Right ventricle myocardium superior (tissue), 1 donor: ENCODE data around the gene CTNND2. TPM values are rescaled to one million over a fixed set of nuclear protein-coding genes. Genes with fewer than 3 reads are reported as not detected.
"Not testable (repeated sequence)": the region's sequence is repeated elsewhere in the genome, so short reads cannot be mapped to it uniquely, and the experiment has no call there.

Source experiments
- ATAC-seq: fragments of 200-7000 bp; cut with Tn5 transposase; one replicate; pipeline ENCODE4 v1.9.1; 2020; ENCODE audit warnings: mild to moderate bottlenecking; ENCODE audit not compliant: poor library complexity
- DNase-seq: peaks from one replicate; pipeline ENCODE4 v3.0.0-alpha.2; 2020
- intact Hi-C: fragments of 100-400 bp; cut with DNase I; formaldehyde crosslinking; loops from one replicate; pipeline ENCODE4 v1.11.2; 2022
- total RNA-seq: library from RNA; stranded (reverse); fragmentation: NEBNext Ultra II Directional; extraction: Animal tissue kit (Norgen Biotek cat#: 25700); gene quantifications from one replicate; pipeline ENCODE4 v1.2.1, GENCODE V29; 2021
- donor health status: DM: no; HTN: yes; CAD: no; lungs with severe emphysema.

CTNND2 gene
- total RNA-seq, 1 donor from 2014 or later, result 1.7 TPM

- no peak for ATAC-seq
- intact Hi-C loops, result no loop called here
- no peak for DNase-seq
These were observed 25.4 kb downstream of the CTNND2 start for GRCh38 chr5:11878814-11879213.

DNA sequence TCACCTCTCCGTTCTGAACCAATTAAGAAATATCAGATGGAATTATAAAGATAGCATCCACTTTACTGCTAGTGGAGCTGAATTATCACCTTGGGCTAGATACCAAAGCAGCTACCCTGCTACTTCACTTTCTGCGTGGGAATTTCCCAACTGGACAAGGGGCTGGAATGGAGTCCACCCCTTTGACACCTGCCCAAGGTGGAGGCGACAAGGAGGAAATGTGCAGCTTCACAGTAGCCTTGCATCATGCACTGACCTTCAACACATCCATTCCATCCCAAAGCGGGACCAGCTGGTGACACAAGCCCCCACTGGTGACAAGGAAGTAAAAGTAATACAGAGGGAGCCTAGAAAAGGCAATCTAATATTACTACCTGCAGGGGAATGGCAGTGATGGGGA, 30.7 kb downstream of the CTNND2 start:
- ATAC-seq (no peak), DNase-seq (no peak)
- intact Hi-C loops, result no loop called here

DNA sequence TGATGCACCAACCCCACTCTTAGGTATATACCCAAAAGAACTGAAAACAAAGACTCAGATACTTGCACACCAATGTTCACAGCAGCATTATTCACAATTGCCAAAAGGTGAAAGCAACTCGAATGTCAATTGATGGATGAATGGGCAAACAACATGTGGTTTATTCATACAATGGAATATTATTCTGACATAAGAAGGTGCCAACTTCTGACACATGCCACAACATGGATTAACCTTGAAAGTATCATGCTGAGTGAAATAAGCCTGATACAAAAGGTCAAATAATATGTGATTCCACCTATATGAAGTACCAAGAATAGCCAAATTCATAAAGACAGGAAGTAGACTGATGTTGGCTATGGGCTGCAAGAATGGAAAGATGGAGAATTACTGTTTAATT, 35.0 kb downstream of the CTNND2 start:
- intact Hi-C loops, result no loop called here
- no peak for DNase-seq
- ATAC-seq, result no peak

DNA sequence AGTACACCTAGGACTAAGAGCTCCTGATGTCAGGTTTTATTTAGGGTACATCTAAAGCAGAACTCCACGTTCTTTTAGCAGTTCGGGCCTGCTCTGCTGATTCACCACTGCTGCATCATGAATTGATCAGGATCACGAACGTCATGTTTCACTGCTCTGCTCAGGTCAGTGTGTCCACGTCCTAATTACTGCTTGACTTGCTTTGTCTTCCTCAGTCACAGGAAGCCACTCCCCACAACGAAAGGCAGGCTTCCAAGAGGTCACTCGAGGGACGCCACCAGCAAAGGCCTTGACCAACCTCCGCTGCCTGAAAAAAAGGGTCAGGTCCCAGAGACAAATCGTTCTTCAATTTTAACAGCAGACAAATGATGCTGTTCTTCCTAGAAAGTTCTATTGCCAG, 40.3 kb downstream of the CTNND2 start:
- intact Hi-C loops, result no loop called here
- DNase-seq, result no peak
- ATAC-seq, result no peak

- DNase-seq (no peak), ATAC-seq (no peak)
- intact Hi-C loops, result no loop called here
These were observed 46.9 kb downstream of the CTNND2 start for GRCh38 chr5:11857391-11857790.

GRCh38 chr5:11854936-11855335, 49.3 kb downstream of the CTNND2 start:
- ATAC-seq, result no peak
- intact Hi-C loops, result no loop called here
- no peak for DNase-seq

- intact Hi-C loops, result no loop called here
- DNase-seq (no peak), ATAC-seq (no peak)
These were observed 50.5 kb downstream of the CTNND2 start for GRCh38 chr5:11853796-11854195.

GRCh38 chr5:11853140-11853539, 51.1 kb downstream of the CTNND2 start:
- DNase-seq (no peak), ATAC-seq (no peak)
- intact Hi-C loops, result no loop called here

- intact Hi-C loops, result no loop called here
- no peak for ATAC-seq
- DNase-seq, result no peak
These were observed 51.5 kb downstream of the CTNND2 start for GRCh38 chr5:11852717-11853087.

DNA sequence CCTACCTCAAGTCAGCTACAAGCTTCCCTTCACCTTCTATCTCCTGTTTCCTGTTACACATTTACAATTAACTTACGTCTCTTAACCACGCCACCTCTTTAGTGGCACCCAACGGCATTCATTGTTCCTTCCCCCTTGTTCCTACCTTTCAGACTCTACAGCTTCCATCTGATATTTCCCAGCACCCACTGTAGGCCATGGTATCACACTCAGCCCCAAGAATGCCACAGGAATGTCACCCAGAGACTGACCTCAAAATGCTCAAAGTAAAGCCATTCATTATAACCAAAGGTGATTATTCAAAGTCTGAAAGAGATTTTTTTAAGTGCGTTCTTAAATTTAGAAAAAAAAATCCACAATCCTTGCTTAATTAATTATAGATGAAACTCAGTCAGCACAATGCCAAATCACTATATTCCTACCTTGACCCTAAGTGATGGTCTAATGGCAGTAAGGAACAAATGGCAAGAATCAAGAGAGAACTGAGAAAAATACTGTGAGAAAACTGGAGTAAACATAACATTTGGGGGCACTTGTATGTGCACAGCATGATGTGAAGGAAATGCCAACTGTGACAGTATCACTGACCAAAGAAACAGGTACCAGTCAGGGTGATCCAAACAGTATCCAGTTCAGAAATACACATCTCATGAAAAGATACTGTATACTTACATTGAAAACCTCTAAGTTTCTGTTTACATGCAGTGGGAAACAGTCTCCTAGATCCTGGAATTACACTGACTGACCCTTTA, 52.1 kb downstream of the CTNND2 start:
- no peak for DNase-seq
- ATAC-seq, result no peak
- intact Hi-C loops, result no loop called here

GRCh38 chr5:11851416-11851815, 52.8 kb downstream of the CTNND2 start:
- intact Hi-C loops, result no loop called here
- DNase-seq, result no peak
- no peak for ATAC-seq

DNA sequence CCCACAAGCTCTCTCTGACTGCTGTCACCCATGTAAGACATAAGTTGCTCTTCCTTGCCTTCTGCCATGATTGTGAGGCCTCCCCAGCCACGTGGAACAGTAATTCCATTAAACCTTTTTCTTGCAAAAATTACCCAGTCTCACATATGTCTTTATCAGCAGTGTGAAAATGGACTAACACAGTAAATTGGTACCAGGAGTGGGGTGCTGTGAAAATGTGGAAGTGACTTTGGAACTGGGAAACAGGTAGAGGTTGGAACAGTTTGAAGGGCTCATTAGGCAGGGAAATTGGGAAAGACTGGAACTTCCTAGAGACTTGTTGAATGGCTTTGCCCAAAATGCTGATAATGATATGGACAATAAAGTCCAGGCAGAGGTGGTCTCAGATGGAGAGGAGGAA, 75.7 kb downstream of the CTNND2 start:
- DNase-seq, intact Hi-C loops, ATAC-seq: not testable (repeated sequence)

DNA sequence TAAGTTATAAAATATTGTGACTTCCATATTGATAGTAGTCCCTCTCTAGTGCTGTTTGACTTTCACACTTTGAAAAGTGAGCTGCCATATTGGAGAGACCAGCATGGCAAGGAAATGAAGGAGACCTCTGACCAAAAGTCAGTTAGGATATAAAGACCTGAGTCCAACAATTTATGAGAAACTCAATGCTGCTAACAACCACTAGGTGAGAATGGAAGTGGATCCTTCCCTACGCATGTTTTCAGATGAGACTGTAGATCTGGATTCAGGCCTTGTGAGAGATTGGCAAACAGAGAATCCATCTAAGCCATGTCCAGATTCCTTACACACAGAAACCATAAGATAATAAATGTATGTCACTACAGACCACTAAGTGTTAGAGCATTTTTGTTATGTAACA, 81.6 kb downstream of the CTNND2 start:
- DNase-seq (no peak), ATAC-seq (no peak)
- intact Hi-C loops, result no loop called here

- ATAC-seq (no peak), DNase-seq (no peak)
- intact Hi-C loops, result no loop called here
These were observed 88.3 kb downstream of the CTNND2 start for GRCh38 chr5:11815916-11816315.

- no peak for DNase-seq
- no peak for ATAC-seq
- intact Hi-C loops, result no loop called here
These were observed 88.8 kb downstream of the CTNND2 start for GRCh38 chr5:11815481-11815880.

DNA sequence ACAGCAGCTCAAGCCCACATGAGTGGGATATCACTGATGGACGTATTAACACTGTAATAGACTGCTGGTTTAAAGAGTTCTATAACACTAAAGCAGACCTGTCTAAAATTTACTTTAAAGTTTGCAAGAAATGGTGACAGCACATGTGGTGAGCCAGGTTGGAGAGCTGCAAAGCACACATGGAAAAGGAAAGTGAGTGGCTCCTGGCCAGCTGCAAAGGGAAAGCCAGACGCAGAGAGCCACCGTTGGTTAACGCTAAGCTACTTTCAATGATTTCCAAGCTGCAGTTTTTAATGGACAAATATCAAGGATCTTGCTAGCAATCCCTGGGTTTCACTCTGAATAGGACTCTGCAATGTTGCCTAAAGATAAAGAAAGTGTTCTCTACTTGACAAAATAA, 89.9 kb downstream of the CTNND2 start:
- no peak for DNase-seq
- no peak for ATAC-seq
- intact Hi-C loops, result no loop called here

- no peak for ATAC-seq
- no peak for DNase-seq
These were observed 94.8 kb downstream of the CTNND2 start for GRCh38 chr5:11809407-11809806.

DNA sequence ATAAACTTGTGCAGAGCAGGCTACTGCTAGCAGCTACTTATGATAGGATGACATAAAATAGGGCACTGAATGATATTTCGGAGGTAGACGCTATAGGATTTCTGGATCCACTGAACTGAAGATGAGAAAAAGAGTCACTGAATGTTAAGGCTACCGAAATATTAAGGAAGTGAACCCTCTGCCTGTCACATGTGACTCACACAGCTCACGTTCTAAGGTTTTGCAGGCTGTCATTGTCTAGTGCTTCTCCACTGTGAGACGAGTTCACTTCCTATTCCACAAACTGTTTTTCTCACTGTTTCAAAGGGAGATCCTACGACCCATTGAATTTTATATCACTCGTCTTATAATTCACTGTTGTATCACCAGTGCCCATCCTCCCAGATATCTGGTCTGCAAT, 100.8 kb downstream of the CTNND2 start:
- no peak for ATAC-seq

More at GRCh38 chr5:11809407-11809806, 94.8 kb downstream of the CTNND2 start:
- intact Hi-C loops, result no loop called here

GRCh38 chr5:11801061-11801460, 103.2 kb downstream of the CTNND2 start:
- intact Hi-C loops, result no loop called here
- ATAC-seq, result no peak

More for the DNA sequence above, 100.8 kb downstream of the CTNND2 start:
- intact Hi-C loops, result no loop called here
- no peak for DNase-seq

DNA sequence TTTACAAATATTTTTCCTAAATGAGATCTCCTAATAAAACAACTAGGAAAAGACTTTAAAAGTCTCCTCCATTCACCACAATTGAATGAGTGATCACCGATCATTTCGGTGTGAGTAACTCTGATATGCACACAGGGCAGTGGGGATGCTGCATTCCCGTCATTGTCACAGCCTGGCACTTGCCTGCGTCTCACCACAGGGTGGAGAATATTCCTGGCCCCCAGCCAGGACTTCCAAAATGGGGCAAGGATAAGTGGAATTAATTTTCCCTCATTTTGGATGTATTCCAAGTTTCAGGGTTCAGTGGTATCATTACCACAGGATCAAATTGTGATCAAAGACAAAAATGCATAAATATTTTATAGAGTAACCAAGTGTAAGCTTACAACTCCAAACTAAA, 107.1 kb downstream of the CTNND2 start:
- intact Hi-C loops, result no loop called here
- DNase-seq (no peak), ATAC-seq (no peak)

More at GRCh38 chr5:11801061-11801460, 103.2 kb downstream of the CTNND2 start:
- DNase-seq, result no peak

DNA sequence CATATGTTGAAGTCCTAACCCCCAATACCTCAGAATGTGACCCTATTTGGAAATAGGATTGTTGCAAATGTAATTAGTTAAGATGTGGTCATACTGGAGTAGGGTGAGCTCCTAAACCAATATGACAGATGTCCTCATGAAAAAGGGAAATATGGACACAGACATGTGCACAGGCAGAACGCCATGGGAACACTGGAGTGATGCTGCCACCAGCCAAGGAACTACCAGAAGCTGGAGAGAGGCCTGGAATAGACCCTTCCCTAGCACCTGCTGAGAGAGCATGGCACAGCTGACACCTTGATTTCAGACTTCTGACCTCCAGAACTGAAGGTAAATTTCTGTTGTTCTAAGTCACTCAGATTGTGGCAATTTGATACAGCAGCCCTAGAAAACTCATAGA, 110.8 kb downstream of the CTNND2 start:
- intact Hi-C loops, result no loop called here
- ATAC-seq (no peak), DNase-seq (no peak)
